NCI-H526 (cell line): ENCODE measurements around the gene AKNA.
"Not testable (repeated sequence)": the region's sequence is repeated elsewhere in the genome, so short reads cannot be mapped to it uniquely, and the experiment has no call there.

Experiments used
- DNase-seq, 2 experiments: peaks; one replicate each; lab custom pipeline; 2025; lab: John Stamatoyannopoulos, UW

The AKNA gene

GRCh38 chr9:114341152-114341830, 46.5 kb downstream of the AKNA start:
- DNase-seq = no peak

GRCh38 chr9:114339130-114339908, 48.5 kb downstream of the AKNA start:
- DNase-seq = peak in 1 of 2 experiments; percentile 40

- no peak for DNase-seq
Observed at GRCh38 chr9:114338187-114338586, 49.6 kb downstream of the AKNA start.

- no peak for DNase-seq
Observed at GRCh38 chr9:114336699-114337395, 50.9 kb downstream of the AKNA start.

GRCh38 chr9:114336157-114336556, 51.6 kb downstream of the AKNA start:
- DNase-seq = no peak

- DNase-seq = peak; percentile 5 to 35
Observed at GRCh38 chr9:114335745-114336144, 52.0 kb downstream of the AKNA start.

- no peak for DNase-seq
Observed at GRCh38 chr9:114334490-114334889, 53.3 kb downstream of the AKNA start.

GRCh38 chr9:114333718-114334117, 54.1 kb downstream of the AKNA start:
- not testable (repeated sequence) for DNase-seq

GRCh38 chr9:114332474-114333040, 55.2 kb downstream of the AKNA start:
- not testable (repeated sequence) for DNase-seq

- not testable (repeated sequence) for DNase-seq
Observed at GRCh38 chr9:114331229-114332195, 56.3 kb downstream of the AKNA start.

GRCh38 chr9:114330636-114331035, 57.1 kb downstream of the AKNA start:
- DNase-seq = no peak

GRCh38 chr9:114329625-114330022, 58.2 kb downstream of the AKNA start, which contains the start of gene ORM2:
Gene ORM2, plus strand, starts transcription at chr9:114329869. Its CDS starts 36 bp downstream, at chr9:114329905.
- not testable (repeated sequence) for DNase-seq

GRCh38 chr9:114328937-114329624, 58.7 kb downstream of the AKNA start:
- not testable (repeated sequence) for DNase-seq

GRCh38 chr9:114328357-114328820, 59.4 kb downstream of the AKNA start:
- DNase-seq = not testable (repeated sequence)

- DNase-seq = no peak
Observed at GRCh38 chr9:114327749-114328148, 60.0 kb downstream of the AKNA start.

GRCh38 chr9:114325684-114326254, 62.0 kb downstream of the AKNA start:
- DNase-seq = not testable (repeated sequence)

- DNase-seq = not testable (repeated sequence)
Observed at GRCh38 chr9:114324965-114325364, 62.8 kb downstream of the AKNA start.

GRCh38 chr9:114324492-114324891, 63.3 kb downstream of the AKNA start:
- no peak for DNase-seq

GRCh38 chr9:114323849-114324248, 63.9 kb downstream of the AKNA start:
- DNase-seq = not testable (repeated sequence)
